ENCODE results near the gene DR1. TPM values are rescaled to one million over a fixed set of nuclear protein-coding genes. Genes with fewer than 3 reads are reported as not detected.
A peak's percentile ranks its signal among the peaks of the same experiment; 100 is the strongest.

The DR1 gene
- total RNA-seq, 4 donors from 2014 or later: 12.3 to 47.5 (median 32.9) TPM

DNA sequence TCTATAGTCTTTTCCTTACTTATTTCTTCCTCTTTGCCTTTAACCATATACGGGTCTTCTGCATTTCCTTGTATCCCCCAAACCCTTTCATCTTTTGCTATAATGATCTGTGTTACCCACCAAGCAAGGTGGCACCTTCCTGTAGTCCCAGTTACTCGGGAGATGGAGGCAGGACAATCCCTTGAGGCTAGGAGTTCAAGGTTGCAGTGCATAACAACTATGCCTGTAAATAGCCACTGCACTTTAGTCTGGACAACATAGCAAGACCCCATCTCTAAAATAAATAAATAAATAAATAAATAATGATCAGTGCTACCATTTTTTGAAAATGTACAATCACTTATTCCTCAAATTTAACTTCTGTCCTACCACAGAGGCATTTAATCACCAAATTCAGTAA is 11.5 kb downstream of the DR1 start:
- DNase-seq: no peak
- H3K36me3 ChIP-seq: peaks cover 0 to 26% (median 8%) of the 10 kb centered on the region in 4 donors
- in situ Hi-C loops (cut with MboI; ENCODE audit: low pct_ligation_motif_present in 1 of 4, low pct_unique_long_range_greater_than_20kb in 1 of 4, low sequenced_read_pairs in 3 of 4) (no loop called here), intact Hi-C loops (cut with DNase I; ENCODE audit: low total_unique reads) (no loop called here)
- H3K4me1 ChIP-seq: peaks cover 0 to 60% (median 22%) of the 10 kb centered on the region in 4 donors
- H3K9me3 ChIP-seq: no peaks in the 10 kb centered on the region
- no peak overlapping the region for H3K4me3 ChIP-seq
- H3K27ac ChIP-seq: no peak overlapping the region
- TF ChIP-seq POLR2A (IDR thresholded peaks at IDR 0.05) (no peak), EP300 (IDR thresholded peaks at IDR 0.05; ENCODE audit: low read depth) (no peak), POLR2AphosphoS5 (IDR thresholded peaks at IDR 0.05) (no peak)
- TF ChIP-seq, protein P1, sequence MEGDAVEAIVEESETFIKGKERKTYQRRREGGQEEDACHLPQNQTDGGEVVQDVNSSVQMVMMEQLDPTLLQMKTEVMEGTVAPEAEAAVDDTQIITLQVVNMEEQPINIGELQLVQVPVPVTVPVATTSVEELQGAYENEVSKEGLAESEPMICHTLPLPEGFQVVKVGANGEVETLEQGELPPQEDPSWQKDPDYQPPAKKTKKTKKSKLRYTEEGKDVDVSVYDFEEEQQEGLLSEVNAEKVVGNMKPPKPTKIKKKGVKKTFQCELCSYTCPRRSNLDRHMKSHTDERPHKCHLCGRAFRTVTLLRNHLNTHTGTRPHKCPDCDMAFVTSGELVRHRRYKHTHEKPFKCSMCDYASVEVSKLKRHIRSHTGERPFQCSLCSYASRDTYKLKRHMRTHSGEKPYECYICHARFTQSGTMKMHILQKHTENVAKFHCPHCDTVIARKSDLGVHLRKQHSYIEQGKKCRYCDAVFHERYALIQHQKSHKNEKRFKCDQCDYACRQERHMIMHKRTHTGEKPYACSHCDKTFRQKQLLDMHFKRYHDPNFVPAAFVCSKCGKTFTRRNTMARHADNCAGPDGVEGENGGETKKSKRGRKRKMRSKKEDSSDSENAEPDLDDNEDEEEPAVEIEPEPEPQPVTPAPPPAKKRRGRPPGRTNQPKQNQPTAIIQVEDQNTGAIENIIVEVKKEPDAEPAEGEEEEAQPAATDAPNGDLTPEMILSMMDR (IDR thresholded peaks at IDR 0.05): no peak
- no peaks in the 10 kb centered on the region for H3K27me3 ChIP-seq
- WGBS, 2 donors (ENCODE audit: low coverage in 1 of 2): 93 to 100% methylated on average over 2 of the region's 2 CpGs

GRCh38 chr1:93358293-93358692 is 12.6 kb downstream of the DR1 start:
- WGBS, 2 donors (ENCODE audit: low coverage in 1 of 2): 75 to 77% methylated on average over 2 to 6 of the region's 6 CpGs
- Histone ChIP-seq H3K36me3 (peaks cover 0 to 26% (median 8%) of the 10 kb centered on the region in 4 donors), H3K9me3 (no peaks in the 10 kb centered on the region), H3K27me3 (no peaks in the 10 kb centered on the region), H3K4me3 (no peak overlapping the region), H3K4me1 (peaks cover 0 to 64% (median 19%) of the 10 kb centered on the region in 4 donors), H3K27ac (no peak overlapping the region)
- in situ Hi-C loops (cut with MboI; ENCODE audit: low pct_ligation_motif_present in 1 of 4, low pct_unique_long_range_greater_than_20kb in 1 of 4, low sequenced_read_pairs in 3 of 4): no loop called here
- no peak for DNase-seq
- TF ChIP-seq POLR2A (IDR thresholded peaks at IDR 0.05) (no peak), EP300 (IDR thresholded peaks at IDR 0.05; ENCODE audit: low read depth) (no peak)
- TF ChIP-seq, protein P1 (IDR thresholded peaks at IDR 0.05): no peak
- intact Hi-C loops (cut with DNase I; ENCODE audit: low total_unique reads): no loop called here

DNA sequence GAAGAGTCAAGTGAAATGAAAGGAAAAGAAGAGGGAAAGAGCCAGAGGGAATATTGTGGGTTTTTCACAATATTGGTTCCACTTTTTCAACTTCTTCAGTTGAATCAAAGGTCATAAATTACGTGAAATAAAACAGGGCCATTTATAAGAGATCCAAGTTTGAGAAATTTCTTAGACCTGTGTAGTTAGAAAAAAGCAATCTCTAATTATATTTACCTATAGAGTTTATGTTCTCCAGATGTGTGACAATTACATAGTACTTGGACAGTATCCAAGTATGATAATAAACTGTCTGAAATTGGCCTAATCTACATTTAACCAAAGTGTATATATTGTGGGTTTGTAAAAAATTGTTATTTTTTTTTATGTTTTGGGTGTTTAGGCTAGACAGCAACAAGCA is 14.4 kb downstream of the DR1 start:
- intact Hi-C loops (cut with DNase I; ENCODE audit: low total_unique reads) (no loop called here), in situ Hi-C loops (cut with MboI; ENCODE audit: low pct_ligation_motif_present in 1 of 4, low pct_unique_long_range_greater_than_20kb in 1 of 4, low sequenced_read_pairs in 3 of 4) (no loop called here)
- no peak for DNase-seq
- 40 to 57% methylated on average over 1 of the region's 1 CpG for WGBS, 2 donors (ENCODE audit: low coverage in 1 of 2)
- Histone ChIP-seq H3K27ac (no peak overlapping the region), H3K4me3 (no peak overlapping the region), H3K9me3 (no peaks in the 10 kb centered on the region), H3K36me3 (peaks cover 0 to 20% (median 8%) of the 10 kb centered on the region in 4 donors), H3K27me3 (no peaks in the 10 kb centered on the region), H3K4me1 (peaks cover 0 to 52% (median 17%) of the 10 kb centered on the region in 4 donors)
- TF ChIP-seq POLR2AphosphoS5 (IDR thresholded peaks at IDR 0.05) (no peak), POLR2A (IDR thresholded peaks at IDR 0.05) (no peak), EP300 (IDR thresholded peaks at IDR 0.05; ENCODE audit: low read depth) (no peak)
- TF ChIP-seq, protein P1 (IDR thresholded peaks at IDR 0.05): no peak

DNA sequence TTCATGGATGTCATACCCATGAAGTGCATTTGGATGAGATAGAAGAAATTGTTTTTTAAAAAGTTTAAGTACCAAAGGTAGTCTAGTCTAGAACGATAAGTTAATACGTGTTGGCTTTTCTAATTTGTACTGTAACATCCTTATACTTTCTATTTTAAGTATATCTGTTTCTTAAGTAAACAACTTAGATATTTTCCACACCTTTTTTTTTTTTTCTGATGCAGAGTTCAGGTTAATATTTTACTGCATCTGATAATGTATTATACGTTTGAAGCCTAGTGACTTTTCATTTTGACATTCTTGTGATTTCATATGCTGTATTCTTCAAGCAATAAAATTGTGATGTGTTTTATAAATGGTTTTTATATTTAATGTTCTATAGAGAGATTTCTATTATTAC is 16.5 kb downstream of the DR1 start:
- 38 to 44% methylated on average over 3 of the region's 3 CpGs for WGBS, 2 donors (ENCODE audit: low coverage in 1 of 2)
- intact Hi-C loops (cut with DNase I; ENCODE audit: low total_unique reads) (no loop called here), in situ Hi-C loops (cut with MboI; ENCODE audit: low pct_ligation_motif_present in 1 of 4, low pct_unique_long_range_greater_than_20kb in 1 of 4, low sequenced_read_pairs in 3 of 4) (no loop called here)
- TF ChIP-seq POLR2AphosphoS5 (IDR thresholded peaks at IDR 0.05) (no peak), POLR2A (IDR thresholded peaks at IDR 0.05) (no peak), EP300 (IDR thresholded peaks at IDR 0.05; ENCODE audit: low read depth) (no peak)
- TF ChIP-seq, protein P1 (IDR thresholded peaks at IDR 0.05): no peak
- no peak overlapping the region for H3K4me3 ChIP-seq
- peak overlapping the region in 1 of 4 donors; percentile 34 for H3K27ac ChIP-seq
- H3K27me3 ChIP-seq: no peaks in the 10 kb centered on the region
- peaks cover 0 to 10% (median 0%) of the 10 kb centered on the region in 4 donors for H3K36me3 ChIP-seq
- no peak for DNase-seq
- peaks cover 0 to 52% (median 17%) of the 10 kb centered on the region in 4 donors for H3K4me1 ChIP-seq
- H3K9me3 ChIP-seq: no peaks in the 10 kb centered on the region

Data from transverse colon (tissue), 4 donors.